ENCODE measurements around the gene LBH. TPM values are rescaled to one million over a fixed set of nuclear protein-coding genes. Genes with fewer than 3 reads are reported as not detected.

Gene LBH
- 100 to 1,000 TPM in 1 of 3 donors, 10 to 100 TPM in 2; 89.0 to 117 (median 98.0) TPM for polyA plus RNA-seq (ENCODE audit: insufficient read length in 3 of 3)
- long read RNA-seq, donor 1, transcript LBH-201 (3 exons, 3,095 nt), result major isoform, 43 of 56 reads
- long read RNA-seq, donor 1, partial matches to known transcripts, result 6 of 56 reads
- long read RNA-seq, donor 1, other reads (novel, unspliced or antisense), result 0 of 56 reads
- long read RNA-seq, donor 2, transcript LBH-201 (3 exons, 3,095 nt), result major isoform, 41 of 44 reads
- long read RNA-seq, donor 2, partial matches to known transcripts, result 0 of 44 reads
- long read RNA-seq, donor 2, other reads (novel, unspliced or antisense), result 0 of 44 reads
- long read RNA-seq, donor 3, transcript LBH-201 (3 exons, 3,095 nt), result major isoform, 40 of 49 reads
- long read RNA-seq, donor 3, partial matches to known transcripts, result 8 of 49 reads
- long read RNA-seq, donor 3, other reads (novel, unspliced or antisense), result 0 of 49 reads
- long read RNA-seq, donor 4, transcript LBH-201 (3 exons, 3,095 nt), result major isoform, 67 of 147 reads
- long read RNA-seq, donor 4, partial matches to known transcripts, result 75 of 147 reads
- long read RNA-seq, donor 4, other reads (novel, unspliced or antisense), result 0 of 147 reads
- long read RNA-seq, donor 5, transcript LBH-201 (3 exons, 3,095 nt), result major isoform, 31 of 137 reads
- long read RNA-seq, donor 5, partial matches to known transcripts, result 105 of 137 reads
- long read RNA-seq, donor 5, other reads (novel, unspliced or antisense), result 0 of 137 reads
- long read RNA-seq, donor 6, transcript LBH-201 (3 exons, 3,095 nt), result major isoform, 59 of 69 reads
- long read RNA-seq, donor 6, partial matches to known transcripts, result 6 of 69 reads
- long read RNA-seq, donor 6, other reads (novel, unspliced or antisense), result 0 of 69 reads
- long read RNA-seq, donor 7, transcript LBH-209 (2 exons, 510 nt), result minor isoform, 5 of 186 reads
- long read RNA-seq, donor 7, transcript LBH-201 (3 exons, 3,095 nt), result major isoform, 65 of 186 reads
- long read RNA-seq, donor 7, partial matches to known transcripts, result 115 of 186 reads
- long read RNA-seq, donor 7, other reads (novel, unspliced or antisense), result 0 of 186 reads
- long read RNA-seq, donor 8, transcript LBH-201 (3 exons, 3,095 nt), result major isoform, 19 of 19 reads
- long read RNA-seq, donor 8, partial matches to known transcripts, result 0 of 19 reads
- long read RNA-seq, donor 8, other reads (novel, unspliced or antisense), result 0 of 19 reads
- long read RNA-seq, donor 9, transcript LBH-201 (3 exons, 3,095 nt), result major isoform, 71 of 186 reads
- long read RNA-seq, donor 9, partial matches to known transcripts, result 112 of 186 reads
- long read RNA-seq, donor 9, other reads (novel, unspliced or antisense), result 0 of 186 reads
- long read RNA-seq, donor 10, transcript LBH-201 (3 exons, 3,095 nt), result major isoform, 43 of 57 reads
- long read RNA-seq, donor 10, partial matches to known transcripts, result 7 of 57 reads
- long read RNA-seq, donor 10, other reads (novel, unspliced or antisense), result 0 of 57 reads
- long read RNA-seq, donor 11, transcript LBH-201 (3 exons, 3,095 nt), result major isoform, 44 of 54 reads
- long read RNA-seq, donor 11, partial matches to known transcripts, result 6 of 54 reads
- long read RNA-seq, donor 11, other reads (novel, unspliced or antisense), result 0 of 54 reads
- long read RNA-seq, donor 12, transcript LBH-201 (3 exons, 3,095 nt), result major isoform, 72 of 347 reads
- long read RNA-seq, donor 12, partial matches to known transcripts, result 272 of 347 reads
- long read RNA-seq, donor 12, other reads (novel, unspliced or antisense), result 0 of 347 reads
- long read RNA-seq, donor 13, transcript LBH-201 (3 exons, 3,095 nt), result major isoform, 23 of 25 reads
- long read RNA-seq, donor 13, partial matches to known transcripts, result 0 of 25 reads
- long read RNA-seq, donor 13, other reads (novel, unspliced or antisense), result 0 of 25 reads
- long read RNA-seq, donor 14, result 0 reads
- long read RNA-seq, donor 15, transcript LBH-201 (3 exons, 3,095 nt), result major isoform, 54 of 254 reads
- long read RNA-seq, donor 15, partial matches to known transcripts, result 197 of 254 reads
- long read RNA-seq, donor 15, other reads (novel, unspliced or antisense), result 0 of 254 reads
- long read RNA-seq, donor 16, transcript LBH-201 (3 exons, 3,095 nt), result major isoform, 64 of 78 reads
- long read RNA-seq, donor 16, partial matches to known transcripts, result 9 of 78 reads
- long read RNA-seq, donor 16, other reads (novel, unspliced or antisense), result 0 of 78 reads

DNA sequence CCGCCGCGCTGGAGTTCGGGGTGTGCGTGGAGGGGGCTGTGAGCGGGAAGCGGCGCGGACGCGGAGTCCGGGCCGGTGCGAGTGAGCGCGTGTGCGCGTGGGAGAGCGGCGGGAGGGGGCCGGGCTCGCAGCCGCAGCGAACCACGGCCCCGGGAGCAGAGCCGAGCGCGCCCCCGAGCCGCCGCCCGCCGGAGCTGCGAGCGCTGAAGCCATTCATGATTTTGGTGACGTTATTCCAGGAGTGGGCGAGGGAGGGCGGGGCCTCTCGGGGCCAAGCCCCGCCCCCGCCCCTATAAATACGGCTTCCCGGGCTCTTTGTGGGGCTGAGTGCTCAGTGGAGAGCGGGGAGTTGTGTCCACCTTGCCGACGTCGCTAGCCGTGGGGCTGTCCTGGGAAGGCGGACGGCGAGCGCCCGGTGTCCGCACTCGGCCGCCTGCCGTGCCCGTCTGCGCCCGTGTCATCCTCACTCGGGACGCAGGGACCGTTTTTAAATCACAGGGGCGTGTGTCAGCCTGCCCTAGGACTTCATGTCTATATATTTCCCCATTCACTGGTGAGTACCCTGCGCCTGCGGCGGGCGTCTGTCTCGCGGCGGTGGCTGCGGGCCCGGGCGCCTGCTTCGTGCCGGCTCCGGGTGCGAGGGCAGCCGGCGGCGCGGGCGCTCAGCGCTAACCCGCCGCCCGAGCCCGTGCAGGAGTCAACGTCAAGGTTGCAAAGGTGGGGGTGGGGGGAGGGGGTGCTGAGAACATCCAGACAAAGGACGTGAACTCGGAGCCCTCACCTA, at the start of gene LBH:
Gene LBH (plus strand): TSS at position 323 of the 784 bp plus-strand sequence. CDS start 205 bp downstream, at position 528.
- DNase-seq, result peak; percentile 94

- DNase-seq, result no peak
Measured at GRCh38 chr2:30184035-30184434, 47.3 kb upstream of the LBH start.

DNA sequence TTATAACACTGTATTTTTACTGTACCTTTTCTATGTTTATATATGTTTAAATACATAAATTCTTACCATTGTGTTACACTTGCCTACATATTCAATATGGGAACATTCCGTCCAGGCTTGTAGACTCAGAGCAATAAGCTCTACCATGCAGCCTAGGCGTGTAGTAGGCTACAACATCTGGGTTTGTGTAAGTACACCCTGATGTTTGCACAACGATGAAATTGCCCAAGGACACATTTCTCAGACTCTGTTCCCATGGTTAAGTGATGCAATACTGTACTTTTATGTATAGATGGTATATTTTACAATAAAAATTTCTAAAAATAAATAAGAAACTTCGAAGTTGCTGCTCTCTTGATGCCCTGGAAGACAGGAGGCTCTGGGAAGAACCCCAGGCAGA, 46.2 kb upstream of the LBH start:
- no peak for DNase-seq

DNA sequence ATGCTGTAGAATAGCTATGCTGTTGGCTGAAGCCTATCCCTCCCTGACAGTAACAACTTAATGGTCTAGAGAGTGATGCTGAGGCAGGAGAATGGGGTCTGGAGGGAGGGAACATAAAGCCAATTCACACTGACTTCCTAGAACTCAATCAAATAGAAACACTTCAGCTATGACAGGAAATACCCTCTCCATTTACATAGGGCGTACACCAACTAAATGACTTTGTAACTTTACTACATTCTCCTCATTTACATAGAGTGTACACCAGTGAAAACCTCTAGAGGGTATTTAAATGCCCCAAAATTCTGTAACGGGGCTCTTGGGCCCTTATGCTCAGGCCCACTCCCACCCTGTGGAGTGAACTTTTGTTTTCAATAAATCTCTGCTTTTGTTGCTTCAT, 43.0 kb upstream of the LBH start:
- DNase-seq, result no peak

DNA sequence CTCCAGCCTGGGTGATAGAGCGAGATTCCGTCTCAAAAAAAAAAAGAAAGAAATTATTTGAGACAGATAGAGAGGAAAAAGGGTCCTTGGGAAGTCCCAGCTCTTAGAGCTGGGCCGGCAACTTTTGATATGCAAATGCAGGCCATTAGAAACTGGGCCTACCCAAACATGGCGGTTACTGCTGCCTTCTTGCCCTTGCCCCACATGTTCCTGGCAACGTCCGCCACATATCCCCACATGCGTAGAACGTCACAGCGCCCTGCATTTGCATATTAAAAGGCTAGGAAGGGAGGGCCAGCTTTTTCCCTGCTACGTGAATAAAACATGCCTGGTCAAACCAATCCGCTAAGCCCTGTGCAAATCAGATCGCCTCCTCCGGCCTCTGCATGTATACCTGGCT, 40.7 kb upstream of the LBH start:
- DNase-seq, result no peak

DNA sequence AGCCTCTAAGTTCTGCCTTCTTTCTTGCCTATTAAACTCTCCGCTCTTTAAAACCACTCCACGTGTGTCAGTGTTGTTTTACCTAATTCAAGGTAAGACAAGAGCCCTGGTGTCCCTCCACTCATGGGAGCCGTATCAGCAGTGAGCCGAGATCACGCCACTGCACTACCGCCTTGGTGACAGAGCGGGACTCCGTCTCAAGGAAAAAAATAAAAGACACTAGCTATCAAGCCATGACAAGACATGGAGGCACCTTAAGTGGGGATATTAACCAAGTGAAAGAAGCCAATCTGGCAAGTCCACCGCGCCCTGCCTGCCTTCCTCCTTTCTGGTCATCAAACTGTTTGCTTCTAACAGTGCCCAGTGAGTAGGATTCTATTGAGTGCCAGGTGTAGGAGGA, 40.2 kb upstream of the LBH start:
- DNase-seq, result no peak

DNA sequence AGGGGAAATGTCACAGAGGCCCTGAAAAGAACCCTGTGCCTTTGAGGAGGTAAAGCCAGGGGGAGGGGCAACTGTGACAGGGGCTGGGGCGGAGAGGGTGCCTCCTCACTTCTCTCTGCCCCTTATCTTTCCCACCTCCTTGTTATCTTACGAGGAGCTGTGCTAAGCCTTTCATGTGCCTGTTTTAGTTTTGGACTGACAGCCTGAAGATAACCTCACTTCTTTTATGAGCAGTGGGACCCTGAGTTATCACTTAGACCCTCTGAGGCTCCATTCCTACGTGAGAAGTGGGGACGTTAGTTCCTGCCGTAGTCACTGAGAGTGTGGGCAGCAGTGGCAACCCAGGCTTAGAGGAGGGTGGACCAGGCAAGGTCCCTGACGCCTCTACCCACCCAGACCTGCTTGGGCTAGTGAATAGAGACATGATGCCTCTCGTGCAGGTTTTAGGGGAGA, 39.5 kb upstream of the LBH start:
- DNase-seq, result no peak

DNA sequence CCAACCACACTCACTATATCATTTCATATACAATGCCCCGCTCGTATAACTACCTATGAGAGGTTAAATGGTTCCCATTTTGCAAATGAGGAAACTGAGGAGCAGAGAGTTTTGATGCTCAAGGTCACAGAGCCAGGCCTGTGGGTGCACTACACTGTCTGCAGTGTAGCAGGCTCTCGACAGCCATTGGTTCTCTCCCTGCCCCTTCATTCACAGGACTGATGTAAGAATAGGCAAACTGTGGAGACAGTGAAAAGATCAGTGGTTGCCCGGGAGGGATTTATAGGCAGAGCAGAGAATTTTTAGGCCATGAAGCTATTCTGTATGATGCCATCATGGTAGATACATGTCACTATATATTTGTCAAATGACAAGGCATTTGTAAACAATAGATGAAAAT, 39.0 kb upstream of the LBH start:
- no peak for DNase-seq

DNA sequence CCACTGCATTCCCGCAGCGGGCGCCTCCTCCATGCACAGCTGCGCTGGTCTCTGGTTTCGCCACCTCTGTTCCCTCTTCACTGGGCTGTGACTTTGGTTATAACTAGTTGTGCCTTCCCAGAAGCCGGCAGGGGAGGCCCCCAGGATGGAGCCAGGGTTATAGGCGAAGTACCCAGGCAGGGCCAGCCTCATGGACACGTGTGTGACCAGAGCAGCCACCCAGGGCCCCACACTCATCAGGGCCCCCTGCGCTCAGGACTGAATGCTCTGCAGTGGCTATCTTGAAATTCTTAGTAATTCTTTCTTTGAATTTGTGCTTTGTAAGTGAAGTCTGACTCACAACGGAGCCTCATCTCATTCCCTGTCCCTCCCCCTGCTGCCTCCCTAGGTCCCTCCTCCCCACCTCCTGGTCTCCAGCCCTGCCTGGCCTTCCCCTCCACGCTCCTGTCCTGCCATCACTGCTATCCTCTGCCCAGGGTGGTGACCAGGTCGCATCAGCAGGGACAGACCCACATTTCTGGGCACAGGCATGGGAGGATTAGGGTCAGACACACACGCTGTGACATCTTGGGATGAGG, 38.1 kb upstream of the LBH start:
- no peak for DNase-seq

DNA sequence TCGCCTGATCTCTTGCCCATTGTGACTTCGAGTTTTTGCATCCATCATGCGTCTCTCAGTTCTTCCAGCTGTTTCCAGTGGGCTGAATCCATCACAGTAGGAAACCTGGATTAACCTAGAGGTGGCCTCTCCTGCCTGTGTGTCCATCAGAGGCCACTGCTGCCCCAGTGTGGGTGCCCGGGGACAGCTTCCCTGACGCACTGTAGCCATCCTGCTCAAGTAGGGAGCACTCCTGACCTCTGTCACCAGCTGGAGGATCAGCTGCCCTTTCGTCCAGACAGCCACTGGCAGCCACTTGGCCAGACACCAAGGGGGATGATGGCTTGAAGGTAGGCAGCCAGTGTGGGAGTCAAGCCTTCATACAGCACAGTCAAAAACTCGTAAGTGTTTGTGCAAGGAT, 36.9 kb upstream of the LBH start:
- DNase-seq, result no peak

- DNase-seq, result no peak
Measured at GRCh38 chr2:30195016-30195415, 36.3 kb upstream of the LBH start.

DNA sequence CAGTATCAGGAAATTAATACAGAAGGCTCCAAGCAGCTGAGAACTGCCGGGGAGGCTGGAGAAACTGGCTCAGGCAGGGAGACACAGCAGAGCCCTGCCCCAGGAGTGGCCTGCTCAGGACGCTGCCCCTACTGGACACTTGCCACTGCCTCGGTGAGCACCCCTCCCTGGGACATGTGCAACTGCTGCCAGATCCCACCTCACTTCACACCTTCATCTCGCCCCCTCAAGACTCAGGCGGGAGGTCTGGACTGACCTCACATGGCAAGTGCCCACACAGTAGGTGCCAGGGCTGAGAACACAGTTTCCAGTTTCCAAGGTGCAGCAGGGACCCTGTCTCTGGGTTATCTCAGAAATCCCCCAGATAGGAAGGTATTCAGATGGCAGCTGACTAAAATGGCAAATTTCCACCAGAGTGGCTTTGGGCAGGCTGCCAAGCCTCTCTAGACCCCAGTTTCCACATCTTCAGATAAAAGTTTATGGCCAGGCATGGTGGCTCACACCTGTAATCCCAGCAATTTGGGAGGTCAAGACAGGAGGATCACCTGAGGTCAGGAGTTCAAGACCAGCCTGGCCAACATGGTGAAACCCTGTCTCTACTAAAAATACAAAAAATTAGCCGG, 33.7 kb upstream of the LBH start:
- no peak for DNase-seq

DNA sequence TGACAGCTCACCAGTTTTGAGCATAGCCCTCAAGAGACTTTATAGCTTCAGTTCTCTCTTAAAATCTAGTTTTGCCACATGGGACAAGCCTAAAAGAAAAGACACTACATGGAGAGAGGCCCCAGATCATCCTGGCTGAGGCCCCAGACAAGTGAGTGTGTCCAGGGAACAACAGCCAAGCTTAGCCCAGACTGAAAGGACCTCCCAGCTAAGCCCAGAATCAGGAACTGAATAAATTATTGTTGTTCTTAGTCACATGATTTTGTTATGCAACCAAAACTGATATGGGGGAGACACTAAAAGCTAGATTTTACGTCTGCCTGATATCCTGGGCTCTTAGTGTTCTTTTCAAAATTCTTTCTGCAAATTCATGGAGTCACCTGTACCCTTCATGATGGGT, 29.3 kb upstream of the LBH start:
- DNase-seq, result no peak

GRCh38 chr2:30203156-30203555, 28.2 kb upstream of the LBH start:
- DNase-seq, result no peak

DNA sequence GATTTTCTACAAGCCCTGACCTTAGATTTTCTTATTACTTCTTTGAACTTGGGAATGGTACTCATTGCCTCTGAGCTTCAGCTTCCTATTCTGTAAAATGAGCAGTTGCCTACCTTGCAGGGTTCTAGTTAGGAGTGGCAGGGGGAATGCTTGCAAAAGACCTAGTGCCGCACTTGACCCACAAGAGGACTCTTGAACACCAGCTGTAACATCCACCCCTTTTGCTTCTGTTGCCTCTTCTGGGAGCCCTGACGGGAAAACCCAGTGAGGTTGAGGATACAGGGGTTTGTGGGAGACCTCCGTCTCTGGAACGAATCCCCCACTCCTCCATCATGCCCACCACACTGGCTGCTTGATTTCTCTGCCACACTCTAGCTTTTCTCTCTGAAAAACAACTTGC, 27.1 kb upstream of the LBH start:
- DNase-seq, result no peak

DNA sequence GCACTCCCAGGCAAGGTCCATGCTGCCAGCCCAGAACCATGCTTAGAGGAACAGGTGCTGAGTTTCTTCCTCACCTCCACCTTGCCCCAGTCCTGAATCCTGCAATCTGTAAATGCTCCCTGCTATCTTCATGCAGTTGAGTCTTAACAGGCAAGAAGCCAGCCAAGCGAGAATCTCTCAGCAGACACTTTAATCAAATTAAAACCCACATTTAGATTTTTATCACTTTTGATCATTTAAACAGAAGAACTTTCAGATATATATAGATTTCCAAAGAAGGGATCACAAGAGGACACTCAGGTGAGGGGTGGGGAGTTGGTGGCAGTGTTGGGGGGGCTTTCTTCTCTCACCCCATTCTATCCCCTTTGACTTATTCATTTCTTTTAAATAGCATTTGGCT, 25.9 kb upstream of the LBH start:
- no peak for DNase-seq

- DNase-seq, result no peak
Measured at GRCh38 chr2:30206461-30207430, 24.6 kb upstream of the LBH start.
